Hepatocyte (in vitro differentiated cells): ENCODE measurements around the gene MORC3.

Source experiments
- EZH2 ChIP-seq: fragments of 200-600 bp; sonication (generic); IDR thresholded peaks from 2 replicates; pipeline ENCODE4 v1.6.1; 2016; ENCODE audit warnings: antibody characterized with exemption, mild to moderate bottlenecking, borderline replicate concordance
- EZH2phosphoT487 ChIP-seq: fragments of 200-600 bp; sonication (generic); IDR thresholded peaks from one replicate; pipeline ENCODE4 v1.6.1; 2018; ENCODE audit warnings: antibody characterized with exemption, mild to moderate bottlenecking, low read depth, moderate library complexity; ENCODE audit not compliant: unreplicated experiment, severe bottlenecking
- TF ChIP-seq, protein P1 (sequence below): fragments of 200-600 bp; sonication (generic); IDR thresholded peaks from 2 replicates; pipeline ENCODE4 v1.5.1; 2016; ENCODE audit warnings: antibody characterized with exemption, mild to moderate bottlenecking; ENCODE audit not compliant: poor library complexity

- TF ChIP-seq, protein P1, sequence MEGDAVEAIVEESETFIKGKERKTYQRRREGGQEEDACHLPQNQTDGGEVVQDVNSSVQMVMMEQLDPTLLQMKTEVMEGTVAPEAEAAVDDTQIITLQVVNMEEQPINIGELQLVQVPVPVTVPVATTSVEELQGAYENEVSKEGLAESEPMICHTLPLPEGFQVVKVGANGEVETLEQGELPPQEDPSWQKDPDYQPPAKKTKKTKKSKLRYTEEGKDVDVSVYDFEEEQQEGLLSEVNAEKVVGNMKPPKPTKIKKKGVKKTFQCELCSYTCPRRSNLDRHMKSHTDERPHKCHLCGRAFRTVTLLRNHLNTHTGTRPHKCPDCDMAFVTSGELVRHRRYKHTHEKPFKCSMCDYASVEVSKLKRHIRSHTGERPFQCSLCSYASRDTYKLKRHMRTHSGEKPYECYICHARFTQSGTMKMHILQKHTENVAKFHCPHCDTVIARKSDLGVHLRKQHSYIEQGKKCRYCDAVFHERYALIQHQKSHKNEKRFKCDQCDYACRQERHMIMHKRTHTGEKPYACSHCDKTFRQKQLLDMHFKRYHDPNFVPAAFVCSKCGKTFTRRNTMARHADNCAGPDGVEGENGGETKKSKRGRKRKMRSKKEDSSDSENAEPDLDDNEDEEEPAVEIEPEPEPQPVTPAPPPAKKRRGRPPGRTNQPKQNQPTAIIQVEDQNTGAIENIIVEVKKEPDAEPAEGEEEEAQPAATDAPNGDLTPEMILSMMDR: peak; percentile 87
- no peak for TF ChIP-seq EZH2
- TF ChIP-seq EZH2phosphoT487: no peak
These were observed 100.0 kb downstream of the MORC3 start for GRCh38 chr21:36419996-36420395.
